HG02885 (cell line): ENCODE results near the gene KIAA0930.
"Not testable (repeated sequence)": the region's sequence is repeated elsewhere in the genome, so short reads cannot be mapped to it uniquely, and the experiment has no call there.

ENCODE experiments used
- ATAC-seq: cut with Tn5 transposase; IDR thresholded peaks from one replicate; pipeline ENCODE4 v1.9.1; 2021; ENCODE audit warnings: mild to moderate bottlenecking; ENCODE audit not compliant: unreplicated experiment, poor library complexity

Gene KIAA0930

DNA sequence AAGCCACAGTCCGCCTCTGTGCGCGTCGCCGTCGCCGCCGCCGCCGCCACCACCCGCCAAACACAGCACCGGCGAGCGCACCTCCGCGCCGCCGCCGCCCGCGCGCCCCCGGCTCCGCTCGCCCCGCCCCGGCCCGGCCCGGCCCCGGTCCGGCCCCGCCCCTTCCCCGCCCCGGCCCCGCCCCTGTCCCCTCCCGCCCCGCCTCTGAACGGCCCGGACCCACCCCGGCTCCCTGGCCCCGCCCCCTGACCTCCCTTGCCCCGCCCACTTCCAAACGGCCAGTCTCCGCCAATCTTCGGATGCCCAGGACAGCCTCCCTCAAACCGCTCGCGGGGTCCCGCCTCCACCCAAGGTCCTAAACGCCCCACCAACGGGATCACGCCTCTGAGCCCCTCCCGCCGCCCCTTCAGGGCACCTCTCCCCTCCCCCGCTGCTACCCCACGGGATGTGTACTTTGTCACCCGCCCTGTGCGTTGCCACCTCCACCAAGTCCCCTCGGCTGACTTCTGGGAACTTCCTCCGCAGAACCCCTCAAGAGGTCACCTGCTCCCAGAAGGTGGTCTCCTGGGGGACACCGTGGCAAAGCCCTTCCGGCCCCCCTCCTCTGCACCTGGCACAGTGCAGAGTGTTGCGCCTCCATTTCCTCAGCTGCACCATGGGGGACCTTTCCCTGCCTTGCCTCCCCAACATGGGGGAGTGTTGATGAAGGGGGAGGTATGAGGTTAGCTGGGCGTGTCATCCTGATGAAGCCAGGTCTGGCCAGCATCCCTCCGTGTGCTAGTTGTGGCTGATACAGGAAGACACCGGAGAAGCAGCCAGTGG lies at the start of gene KIAA0930:
Gene KIAA0930, minus strand, starts transcription at position 85 of the 822 bp plus-strand sequence. CDS start 191 bp downstream, outside the sequence.
- peak; percentile 72 for ATAC-seq

GRCh38 chr22:45286854-45287551 lies 46.3 kb upstream of the KIAA0930 start:
- no peak for ATAC-seq

DNA sequence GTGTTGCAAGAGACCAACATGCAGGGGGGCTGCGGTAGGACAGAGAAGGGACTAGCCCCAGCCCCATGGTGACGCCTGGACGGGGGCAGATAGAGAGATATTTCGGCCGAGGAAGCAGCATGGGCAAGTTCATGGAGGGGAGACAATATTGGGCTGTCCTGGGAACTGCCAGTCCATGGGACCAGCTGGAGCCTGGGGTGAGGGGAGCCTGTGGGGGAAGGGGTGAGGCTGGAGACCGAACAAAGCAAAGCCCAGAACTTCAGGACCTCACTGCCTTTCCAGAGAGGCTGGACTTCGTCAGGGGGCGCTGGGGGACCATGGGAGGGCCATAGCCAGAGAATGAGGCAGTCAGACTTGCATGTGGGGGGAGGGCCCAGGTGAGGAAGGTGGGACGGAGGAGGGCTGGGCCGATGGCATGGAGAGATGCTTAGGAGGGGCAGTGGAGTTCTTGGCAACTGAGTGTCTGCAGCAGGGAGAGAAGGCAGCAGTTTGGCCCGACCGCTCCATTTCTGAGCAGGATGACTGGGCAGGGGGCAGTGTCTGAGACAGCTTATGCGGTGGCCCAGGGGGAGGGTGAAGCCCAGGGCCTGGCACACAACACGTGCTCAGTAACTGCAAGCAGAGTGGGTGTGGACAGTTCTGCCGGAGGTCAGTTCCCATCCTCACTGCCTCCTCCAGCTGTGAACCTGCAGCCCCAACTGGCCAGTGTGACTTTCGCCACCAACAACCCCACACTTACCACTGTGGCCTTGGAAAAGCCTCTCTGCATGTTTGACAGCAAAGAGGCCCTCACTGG lies 44.8 kb upstream of the KIAA0930 start:
- no peak for ATAC-seq

- no peak for ATAC-seq
Observed at GRCh38 chr22:45284705-45285262, 44.1 kb upstream of the KIAA0930 start, which contains the start of gene UPK3A. TSS of gene UPK3A (plus strand) at chr22:45284949. CDS start at chr22:45285014, 65 bp downstream.

GRCh38 chr22:45281010-45281409 lies 40.3 kb upstream of the KIAA0930 start:
- no peak for ATAC-seq

GRCh38 chr22:45280587-45280980 lies 39.9 kb upstream of the KIAA0930 start:
- ATAC-seq = no peak

GRCh38 chr22:45278125-45278524 lies 37.4 kb upstream of the KIAA0930 start:
- no peak for ATAC-seq

- not testable (repeated sequence) for ATAC-seq
Observed at GRCh38 chr22:45277720-45278119, 37.0 kb upstream of the KIAA0930 start.

GRCh38 chr22:45276507-45277105 lies 35.9 kb upstream of the KIAA0930 start:
- ATAC-seq = no peak

DNA sequence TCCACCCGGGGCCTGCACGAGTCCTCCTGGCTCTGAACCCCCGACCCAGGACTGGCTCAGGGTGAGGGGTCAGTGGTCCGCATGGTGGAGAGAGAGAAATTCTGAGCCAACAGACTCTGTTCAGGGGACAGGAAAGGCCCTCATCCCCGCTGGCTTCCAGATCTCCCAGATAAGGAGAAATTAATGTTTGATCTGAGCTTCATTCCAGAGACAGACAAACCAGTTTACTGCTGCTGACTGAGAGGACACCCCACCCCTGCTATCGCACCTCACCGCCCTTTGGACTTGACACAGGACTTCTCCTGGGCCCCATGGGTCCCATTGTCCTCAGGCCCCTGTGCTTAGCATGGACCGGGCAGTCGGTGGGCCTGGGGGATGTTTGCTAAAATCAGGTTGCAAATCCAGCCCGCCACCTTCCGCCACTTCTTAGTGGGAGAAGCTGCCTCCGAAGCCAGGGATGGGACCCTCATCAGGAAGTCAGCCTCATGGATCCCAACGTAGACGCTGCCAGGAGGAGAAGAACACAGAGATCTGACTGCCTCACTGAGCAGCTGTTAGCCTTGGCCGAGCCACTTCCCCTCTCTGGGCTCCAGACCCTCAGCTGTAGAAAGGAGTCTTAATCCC lies 32.9 kb upstream of the KIAA0930 start:
- ATAC-seq = no peak

GRCh38 chr22:45272498-45272897 lies 31.8 kb upstream of the KIAA0930 start:
- ATAC-seq = no peak

- ATAC-seq = no peak
Observed at GRCh38 chr22:45271667-45272201, 31.0 kb upstream of the KIAA0930 start.

- no peak for ATAC-seq
Observed at GRCh38 chr22:45270095-45271020, 29.7 kb upstream of the KIAA0930 start.

DNA sequence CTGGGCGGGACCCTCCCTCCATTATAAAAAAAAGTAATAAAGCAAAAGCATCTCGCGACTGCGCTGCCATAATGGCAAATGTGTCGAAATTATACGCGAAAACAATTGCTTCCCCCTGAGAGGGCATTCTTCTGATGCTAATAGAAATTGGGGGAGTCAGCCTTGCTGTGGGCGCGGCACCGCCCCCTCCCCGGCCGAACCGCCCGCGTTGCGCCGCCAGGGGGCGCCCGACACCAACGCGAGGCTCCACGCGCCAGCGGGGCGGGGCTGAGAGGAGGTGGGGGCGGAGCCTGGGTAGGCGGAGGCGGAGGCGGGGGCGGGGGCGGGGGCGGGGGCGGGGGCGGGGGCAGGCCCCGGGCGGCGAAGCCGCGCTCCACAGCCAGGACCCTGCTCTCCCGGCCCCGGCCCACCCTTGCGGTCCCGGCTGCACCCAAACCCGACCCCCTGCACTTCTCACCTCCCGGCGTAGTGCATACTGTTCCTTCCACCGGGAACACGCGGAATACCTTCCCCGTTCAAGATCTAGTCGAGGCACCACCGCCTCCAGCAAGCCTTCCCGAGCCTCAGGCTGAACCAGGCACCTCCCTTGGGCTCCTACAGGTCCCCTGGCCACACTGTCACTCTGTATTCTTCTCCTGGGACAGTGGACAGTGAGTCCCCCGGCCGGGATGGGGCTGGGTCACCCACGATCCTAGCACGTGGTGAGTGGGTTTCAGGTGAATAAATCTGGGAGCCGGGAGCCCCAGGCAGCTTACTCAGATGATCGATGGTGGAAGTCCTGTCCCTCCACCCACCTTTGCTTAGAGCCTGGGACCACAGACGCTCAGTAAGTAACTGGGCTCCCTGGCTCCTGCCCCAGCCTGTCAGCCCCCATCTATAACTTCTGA lies 28.5 kb upstream of the KIAA0930 start:
- ATAC-seq = peak; percentile 62

DNA sequence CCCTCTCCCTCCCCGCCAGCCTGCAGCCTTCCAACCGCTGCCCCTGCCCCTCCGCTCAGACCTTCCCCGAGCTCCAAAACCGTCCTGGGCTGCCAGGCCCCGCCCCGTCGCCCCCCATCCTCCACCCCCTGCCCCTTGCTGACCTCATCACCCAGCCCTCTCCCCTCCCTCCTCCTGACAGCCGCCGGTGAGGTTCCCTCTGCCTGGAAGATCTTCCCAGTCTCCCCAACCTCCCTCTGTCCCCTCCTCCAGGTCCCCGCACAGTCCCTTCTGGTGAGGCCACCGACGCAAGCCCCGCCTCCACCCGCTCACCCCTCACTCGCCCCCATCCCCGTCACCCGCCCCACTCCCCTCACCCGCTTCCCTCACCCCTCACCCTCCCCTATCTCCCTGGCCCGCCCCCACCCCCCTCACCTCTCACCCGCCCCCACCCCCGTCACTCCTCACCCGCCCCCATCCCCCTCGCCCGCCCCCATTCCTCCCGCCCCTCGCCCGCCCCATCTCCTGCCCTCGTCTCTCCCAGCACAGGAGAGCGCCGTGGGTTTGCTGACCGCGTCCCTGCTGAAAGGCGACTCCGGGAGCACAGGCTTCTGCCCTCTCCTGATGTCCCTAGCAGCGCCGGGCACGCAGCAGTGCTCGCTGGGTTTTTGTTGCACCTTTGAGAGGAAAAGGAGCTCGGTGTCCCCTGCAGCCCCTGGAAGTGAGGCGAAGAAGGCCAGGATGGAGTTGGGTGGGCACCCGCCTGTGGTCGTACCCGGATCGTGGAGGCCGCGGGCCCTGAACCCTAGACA lies 27.7 kb upstream of the KIAA0930 start:
- ATAC-seq = no peak

DNA sequence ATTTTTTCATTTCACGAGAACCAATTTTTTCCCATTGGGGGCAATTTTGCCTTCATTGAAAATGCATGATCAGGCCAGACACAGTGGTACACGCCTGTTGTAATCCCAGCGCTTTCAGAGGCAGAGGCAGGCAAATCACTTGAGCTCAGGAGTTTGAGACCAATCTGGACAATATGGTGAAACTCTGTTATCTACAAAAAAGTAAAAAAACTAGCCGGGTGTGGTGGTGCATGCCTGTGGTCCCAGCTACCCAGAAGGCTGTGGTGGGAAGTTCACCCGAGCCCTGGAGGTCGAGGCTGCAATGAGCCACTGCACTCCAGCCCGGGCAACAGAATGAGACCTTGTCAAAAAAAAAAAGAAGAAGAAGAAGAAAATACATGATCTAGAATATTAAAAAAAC lies 24.8 kb upstream of the KIAA0930 start:
- no peak for ATAC-seq
